ENCODE data around the gene IGFBP6.

GRCh38 chr12:53101931-53102781, 4.7 kb downstream of the IGFBP6 start:
- TF ChIP-seq POU5F1 (IDR thresholded peaks at IDR 0.05; ENCODE audit: borderline replicate concordance, low read depth, low read length, partially characterized antibody) (no peak), CTCF (IDR thresholded peaks at IDR 0.05 in 2 of 3, conservative IDR thresholded peaks at IDR 0.05 in 1 of 3; ENCODE audit: insufficient read depth in 2 of 3, low read depth in 1 of 3, low read length in 3 of 3) (no peak), YY1 (IDR thresholded peaks at IDR 0.05; ENCODE audit: borderline replicate concordance in 1 of 3, control insufficient read depth in 1 of 3, extremely low read depth in 1 of 3, insufficient read depth in 3 of 3, insufficient read length in 1 of 3, insufficient replicate concordance in 2 of 3, low read depth in 1 of 3, low read length in 2 of 3) (no peak), RNF219 (CRISPR knock-in tag; IDR thresholded peaks at IDR 0.05) (no peak), BRD9 (IDR thresholded peaks at IDR 0.05; ENCODE audit: low read depth, partially characterized antibody) (no peak)
